Fibroblast of upper back skin (primary cell): ENCODE results near the gene CHI3L2.

ENCODE experiments used
- DNase-seq: peaks from one replicate; pipeline ENCODE4 v3.0.0-alpha.2; 2013

CHI3L2 gene

DNA sequence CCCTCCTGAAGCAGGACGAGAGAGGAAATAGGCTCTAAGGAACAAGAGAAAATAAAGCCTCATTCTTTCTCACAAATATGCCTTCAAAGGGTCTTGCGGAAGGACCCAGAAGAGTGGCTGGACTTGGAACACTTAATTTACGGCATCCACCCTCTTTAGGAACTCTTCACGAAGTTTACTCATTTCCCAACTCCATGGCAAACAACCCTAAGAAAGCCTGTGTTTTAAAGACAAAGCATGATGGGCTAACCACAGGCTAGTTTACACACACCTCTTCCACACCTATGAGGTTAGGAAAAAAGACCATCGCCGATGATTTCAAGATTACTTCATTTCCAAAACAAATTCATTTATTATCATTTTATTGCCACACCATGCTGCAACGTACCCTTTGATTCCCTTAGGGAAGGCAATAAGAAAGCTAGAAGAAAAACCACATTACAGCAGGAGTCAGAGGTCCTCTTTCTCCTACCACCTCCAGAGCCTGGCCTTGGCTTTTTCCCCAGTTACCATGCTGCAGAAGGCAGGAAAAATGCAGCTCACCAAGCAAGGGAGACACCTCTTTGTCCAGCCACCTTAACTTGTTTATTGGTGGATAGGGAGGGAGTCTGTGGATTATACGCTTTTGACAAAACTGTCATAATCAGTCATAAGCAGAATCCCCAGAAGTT is 29.6 kb downstream of the CHI3L2 start:
- DNase-seq: no peak

DNA sequence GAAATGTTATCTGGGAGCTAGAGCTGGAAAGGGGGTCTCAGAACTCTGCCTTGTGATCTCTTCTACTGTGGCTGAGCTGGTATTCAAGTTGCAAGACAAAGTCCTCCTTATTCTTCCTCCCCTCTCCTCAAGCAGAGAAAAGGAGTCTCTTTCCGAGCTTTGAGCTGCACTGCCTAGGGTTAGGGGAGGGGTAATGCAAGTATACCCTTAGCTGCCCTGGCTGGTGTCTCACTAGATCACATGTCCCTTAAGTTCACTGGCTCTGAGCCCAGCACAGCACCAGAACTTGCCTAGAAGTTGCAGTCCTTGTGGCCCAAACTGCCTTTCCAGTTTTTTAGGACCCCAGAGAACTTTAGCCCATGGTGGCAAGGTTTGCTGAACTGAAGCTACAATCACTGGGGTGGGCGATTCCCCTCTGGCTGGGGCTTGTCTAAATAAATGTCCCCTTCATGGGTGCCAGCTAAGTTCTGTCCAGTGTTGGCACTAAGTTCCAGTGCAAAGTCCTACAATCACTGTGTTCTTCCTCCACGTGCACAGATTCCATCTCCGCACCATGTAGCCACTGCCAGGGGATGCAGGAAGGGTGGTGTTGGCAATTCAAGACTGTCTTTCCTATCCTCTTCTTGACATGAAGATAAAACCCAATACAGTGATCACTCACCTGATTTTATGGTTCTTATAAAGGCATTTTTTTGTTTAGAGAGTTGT is 40.4 kb downstream of the CHI3L2 start:
- DNase-seq: no peak

DNA sequence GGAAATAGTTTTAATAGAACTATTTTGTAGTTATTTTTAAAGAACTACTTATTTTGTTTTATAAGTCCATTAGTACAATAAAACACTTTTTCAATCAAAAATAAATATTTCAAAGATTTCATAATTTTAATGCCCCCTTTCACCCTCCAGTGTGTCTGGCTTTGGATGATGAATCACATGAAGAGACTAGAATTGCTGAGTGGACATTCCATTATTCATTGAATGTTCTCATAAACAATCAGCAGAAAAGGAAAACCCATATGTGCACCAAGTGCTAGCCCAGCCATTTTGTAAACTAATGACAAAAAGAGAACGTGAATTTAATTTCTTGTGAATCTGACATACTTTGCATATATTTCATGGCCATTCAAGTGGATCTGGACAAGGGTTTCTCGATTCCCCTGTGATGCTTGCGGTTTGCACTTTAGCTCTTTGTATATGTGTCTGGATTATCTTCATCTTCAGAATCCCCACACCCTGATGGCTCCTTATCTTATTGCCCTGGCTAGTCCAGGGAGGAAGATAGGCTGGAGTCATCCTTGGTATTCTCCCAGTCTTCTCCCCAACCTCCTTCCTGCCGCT is 42.4 kb downstream of the CHI3L2 start:
- no peak for DNase-seq

DNA sequence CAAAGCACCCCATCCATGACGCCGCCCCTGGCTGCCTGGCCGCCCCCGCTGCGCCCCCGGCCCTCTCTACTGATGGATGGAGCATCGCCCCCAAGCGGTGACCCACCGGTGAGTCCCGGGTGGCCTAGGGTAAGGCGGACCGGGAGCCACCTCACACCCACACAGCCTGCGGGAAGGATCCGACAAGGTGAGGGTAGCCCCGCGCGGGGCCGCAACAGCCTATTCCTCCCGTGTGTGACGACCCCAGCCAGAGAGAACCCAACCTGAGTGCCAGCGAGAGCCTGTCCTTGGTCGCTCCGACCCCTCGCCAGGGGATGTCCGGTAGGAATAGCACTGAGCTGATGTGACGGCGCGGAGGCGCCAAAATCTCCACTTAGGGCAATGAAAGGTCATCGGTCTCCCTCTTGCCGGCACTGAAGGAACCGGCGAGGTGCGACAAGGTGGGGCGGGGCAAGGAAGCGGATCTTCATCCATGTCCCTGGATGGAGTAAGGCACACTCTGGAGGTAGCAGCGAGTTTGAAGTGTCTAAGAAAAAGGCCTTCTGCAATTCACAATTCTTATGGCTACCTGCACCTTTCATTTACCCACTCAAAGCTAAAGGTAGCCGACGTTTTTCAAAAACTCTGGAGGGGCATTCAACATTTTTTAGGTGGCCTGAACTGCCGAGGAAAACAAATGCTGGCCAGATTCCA is 43.4 kb downstream of the CHI3L2 start:
- DNase-seq: no peak

DNA sequence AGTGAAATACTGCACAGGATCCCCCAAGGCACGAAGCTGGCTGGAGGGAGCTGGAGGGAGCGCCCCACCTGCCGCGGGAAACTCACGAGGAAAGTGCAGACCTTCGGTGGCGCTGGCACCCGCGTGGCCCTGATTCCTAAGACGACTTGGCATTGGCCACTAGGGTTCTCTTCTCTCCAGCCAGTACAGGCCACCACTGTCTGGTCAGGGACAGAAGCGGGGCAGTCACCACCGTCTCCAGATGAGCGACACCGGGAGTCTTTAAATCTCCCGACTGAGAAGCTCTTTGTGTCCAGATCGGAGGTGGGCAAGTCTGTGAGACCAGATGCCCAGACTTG is 43.9 kb downstream of the CHI3L2 start:
- no peak for DNase-seq

DNA sequence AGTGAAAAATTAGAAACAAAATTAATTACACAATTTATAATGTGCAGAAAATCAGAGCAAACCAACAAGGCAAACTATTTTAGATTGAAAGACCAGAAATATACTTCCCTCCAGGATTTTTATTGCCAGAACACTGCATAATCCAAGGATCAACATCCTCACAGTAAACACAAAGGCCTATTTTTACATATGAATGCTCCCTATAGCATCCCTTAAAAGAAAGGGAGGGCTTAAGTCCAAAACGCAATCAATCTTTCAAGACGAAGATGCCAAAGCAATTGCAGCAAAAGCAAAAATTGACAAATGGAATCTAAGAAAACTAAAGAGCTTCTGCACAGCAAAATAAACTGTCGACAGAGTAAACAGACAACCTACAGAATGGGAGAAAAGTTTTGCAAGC is 44.6 kb downstream of the CHI3L2 start:
- no peak for DNase-seq

DNA sequence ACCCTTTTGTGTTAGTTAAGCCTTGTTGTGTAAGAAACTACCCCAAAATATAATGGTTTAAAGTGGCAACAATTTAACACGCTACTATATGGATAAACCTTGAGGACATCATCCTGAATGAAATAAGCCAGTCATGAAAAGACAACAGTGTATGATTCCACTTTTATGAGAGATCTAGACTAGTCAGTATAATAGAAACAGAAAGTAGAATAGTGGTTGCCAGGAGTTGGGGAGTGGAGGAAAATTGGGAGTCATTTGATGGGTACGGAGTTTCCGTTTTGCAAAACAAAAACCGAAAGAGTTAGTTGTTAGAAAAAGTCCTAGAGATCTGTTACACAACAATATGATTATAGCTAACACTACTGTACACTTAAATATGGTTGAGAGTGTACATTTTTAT is 47.1 kb downstream of the CHI3L2 start:
- DNase-seq: no peak

DNA sequence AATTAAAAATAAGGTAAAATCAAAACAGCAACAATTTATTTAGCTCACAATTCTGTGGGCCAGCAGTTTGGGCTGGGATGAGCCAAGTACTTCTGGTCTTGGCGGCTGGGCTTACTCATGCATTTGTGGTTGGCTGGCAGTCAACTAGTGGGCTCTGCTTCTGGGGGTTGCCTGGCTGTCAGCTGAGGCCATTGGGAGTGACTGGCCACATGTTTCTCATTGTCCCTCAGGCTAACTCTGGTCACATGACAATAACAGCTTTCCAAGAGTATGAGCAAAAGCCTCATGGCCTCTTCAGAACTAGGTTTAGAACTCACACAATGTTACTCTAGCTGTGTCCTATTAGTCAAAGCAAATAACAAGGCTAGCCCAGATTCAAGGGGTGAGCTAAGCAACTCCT is 47.6 kb downstream of the CHI3L2 start:
- DNase-seq: peak; percentile 52

DNA sequence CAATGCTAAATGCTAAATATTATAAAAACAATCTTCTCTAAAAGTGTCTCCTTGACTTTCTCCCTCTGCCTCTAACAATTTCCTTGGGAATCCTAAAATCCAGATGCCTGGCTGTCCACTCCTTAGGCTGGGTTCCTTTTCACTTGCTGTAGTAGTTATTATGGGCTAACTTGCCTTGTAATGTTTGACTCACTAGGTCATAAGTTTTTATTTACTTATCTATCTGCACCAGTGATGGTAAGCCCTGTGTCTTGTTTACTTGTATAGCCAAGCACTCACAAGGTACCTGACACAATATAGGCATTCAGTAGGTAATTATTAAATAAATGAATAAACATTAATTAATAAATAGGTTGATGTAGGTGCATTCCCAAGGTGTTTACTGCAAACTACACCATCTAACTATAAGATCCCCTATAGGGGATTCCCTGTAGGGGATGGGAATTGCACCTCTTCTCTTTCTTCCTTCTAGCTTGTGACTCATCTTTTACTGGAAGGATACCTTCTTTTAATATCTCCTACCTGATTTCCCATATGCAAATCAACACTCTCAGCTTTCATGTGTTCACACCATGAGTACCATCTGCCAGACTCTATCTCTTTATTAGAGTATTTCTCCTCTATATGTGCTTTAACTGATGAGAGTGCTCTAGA is 48.4 kb downstream of the CHI3L2 start:
- DNase-seq: no peak

DNA sequence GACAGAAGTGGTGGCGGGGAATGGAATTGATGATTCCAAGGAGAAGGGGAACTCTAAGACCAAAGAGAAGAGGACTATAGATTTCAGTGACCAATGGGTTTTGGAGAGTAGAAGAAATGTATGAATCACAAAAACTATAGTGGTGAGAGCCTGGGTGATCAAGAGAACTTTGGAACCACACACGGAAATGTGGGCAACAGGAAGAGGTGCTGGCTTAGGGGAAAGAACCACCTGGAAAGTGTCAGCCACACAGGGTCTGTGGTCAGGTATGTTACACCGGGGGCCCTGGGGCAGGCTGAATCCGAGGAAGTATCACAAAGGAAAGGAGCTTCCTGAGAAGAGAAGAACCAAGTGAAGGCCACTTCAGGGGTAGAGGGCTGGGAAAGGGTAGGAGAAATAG is 51.6 kb downstream of the CHI3L2 start:
- no peak for DNase-seq

DNA sequence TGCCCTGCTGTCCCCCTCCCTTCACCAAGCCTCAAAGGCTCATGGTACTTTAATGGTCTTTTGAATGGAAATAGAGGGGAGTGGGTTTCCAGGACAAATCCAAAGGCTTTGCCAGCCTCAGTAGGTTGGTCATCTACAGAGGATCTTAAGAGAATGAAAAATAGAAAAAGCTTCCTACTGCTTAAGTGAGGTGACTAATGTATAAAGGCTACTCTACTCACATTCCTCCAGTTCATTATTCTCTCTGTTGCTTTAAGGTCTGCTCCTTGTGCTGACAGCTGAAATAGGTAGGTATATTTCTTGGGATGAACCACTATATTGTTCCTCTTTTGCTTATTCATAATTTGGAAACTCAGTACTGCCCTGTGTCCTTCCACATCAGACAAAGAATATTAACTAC is 52.8 kb downstream of the CHI3L2 start:
- DNase-seq: no peak

DNA sequence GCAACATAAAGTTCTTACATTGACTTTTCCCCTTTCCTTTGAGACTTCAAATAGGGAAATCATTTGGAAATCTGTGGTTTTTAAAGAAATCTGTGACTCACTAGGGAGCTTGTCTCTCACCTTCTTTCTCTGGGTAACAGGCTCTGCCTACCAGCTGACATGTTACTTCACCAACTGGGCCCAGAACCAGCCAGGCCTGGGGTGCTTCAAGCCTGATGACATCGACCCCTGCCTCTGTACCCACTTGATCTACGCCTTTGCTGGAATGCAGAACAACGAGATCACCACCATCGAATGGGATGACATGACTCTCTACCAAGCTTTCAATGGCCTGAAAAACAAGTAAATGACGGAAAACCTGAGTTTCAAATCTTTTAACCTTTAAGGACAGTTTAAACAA is 53.9 kb downstream of the CHI3L2 start:
- DNase-seq: no peak

DNA sequence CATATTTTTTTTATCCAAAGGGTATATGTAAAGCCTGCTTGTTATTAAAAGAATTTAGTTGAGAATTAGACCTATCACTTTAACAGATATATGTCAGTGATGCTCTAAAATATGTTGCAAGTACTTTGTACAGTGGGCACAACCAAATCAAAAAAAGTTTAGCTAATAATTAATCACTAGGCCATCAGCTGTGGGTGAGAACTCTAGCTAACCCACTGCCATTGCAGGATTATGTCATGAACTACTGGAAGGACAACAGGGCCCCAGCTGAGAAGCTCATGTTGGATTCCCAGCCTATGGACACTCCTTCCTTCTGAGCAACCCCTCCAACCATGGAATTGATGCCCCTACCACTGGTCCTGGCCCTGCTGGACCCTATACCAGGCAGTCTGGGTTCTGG is 56.3 kb downstream of the CHI3L2 start:
- DNase-seq: no peak

DNA sequence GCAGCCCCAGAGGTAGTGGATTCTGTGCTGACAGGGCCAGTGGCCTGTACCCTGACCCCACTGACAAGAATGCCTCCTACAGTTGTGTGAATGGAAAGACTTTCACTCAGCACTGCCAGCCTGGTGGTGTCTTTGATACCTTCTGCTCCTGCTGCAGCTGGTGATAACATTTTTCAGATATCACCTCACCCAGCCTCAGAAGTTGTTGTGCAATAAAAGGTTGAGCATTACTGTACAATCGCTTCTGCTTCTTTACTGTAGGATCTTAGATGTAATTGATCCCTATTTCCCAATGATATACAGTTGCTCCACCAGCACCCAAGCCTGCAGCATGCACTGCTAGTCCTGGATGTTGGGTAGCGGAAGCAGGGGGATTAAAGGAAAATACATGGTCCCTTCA is 58.4 kb downstream of the CHI3L2 start:
- DNase-seq: no peak

DNA sequence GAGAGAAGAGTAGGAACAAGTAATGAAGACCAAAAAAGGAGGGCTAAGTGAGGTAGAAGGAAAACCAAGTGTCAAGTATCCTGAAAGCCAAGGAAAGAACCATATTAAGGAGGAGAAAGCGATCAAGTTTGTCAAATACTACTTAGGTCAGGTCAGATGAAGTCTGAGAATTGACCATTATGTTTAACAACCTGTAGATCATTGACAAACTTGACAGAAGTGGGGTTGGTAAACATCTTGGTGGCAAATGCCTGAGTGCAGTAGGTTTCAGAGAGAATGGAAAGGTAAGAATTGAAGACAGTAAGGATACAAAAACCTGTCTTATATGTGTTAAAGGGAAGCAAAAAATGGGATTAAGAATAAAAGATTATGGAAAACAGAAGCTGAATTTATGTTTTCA is 59.4 kb downstream of the CHI3L2 start:
- no peak for DNase-seq

DNA sequence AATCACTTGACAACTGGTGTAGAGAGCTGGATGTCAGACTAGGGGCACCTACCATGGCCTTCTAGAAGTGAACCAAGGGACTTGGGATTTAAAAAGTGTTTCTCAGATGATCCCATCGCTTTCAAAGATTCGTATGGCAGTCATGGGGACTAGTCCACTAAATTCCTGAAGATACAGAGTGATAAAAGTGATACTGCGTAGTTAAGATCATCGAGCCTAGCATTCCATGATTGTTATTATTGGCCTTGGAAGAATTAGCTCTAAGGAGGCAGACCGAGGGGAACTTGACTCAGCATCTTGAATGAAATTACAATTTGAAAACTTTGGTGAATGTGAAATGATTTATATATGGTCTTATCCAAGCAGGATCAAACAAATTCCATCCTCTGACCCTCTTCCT is 61.9 kb downstream of the CHI3L2 start:
- DNase-seq: no peak

DNA sequence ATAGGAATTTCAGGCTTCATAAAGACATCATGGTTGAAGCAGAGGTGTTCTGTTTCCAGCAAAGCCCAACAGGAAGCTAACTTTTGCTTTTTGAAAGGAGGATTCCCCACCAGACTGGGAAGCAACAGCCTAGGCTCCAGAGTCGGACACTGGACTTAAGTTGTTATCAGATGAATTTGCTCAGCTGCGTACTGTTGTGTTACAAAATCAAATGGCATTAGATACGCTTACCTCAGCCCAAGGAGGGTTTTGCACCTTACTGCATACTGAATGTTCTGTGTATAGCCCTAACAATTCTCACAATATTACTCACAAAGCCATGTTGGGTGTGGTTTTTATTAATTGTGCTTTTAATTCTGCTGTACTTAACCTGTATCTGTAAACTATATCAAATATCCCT is 62.6 kb downstream of the CHI3L2 start:
- no peak for DNase-seq

DNA sequence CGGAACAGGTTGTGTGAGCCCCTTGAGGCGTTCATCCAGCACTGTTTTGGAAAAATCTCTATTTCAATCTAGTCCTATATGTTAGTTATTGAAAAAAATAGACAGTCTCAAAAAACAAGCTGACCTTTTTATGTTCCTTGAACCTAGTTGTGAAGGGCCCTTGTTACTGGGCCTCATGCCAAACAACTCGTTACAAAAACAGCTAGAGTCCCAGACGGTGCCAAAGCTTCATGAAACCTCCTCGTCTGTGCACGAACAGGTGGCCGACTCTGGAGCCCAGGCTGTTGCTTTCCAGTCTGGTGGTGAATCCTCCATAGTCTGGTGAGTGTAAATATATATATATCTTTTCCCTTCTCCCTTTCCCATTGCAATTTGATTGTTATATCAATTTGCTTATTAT is 63.1 kb downstream of the CHI3L2 start, which contains the start of gene CHIA:
Gene CHIA (plus strand): TSS at position 222 of the 400 bp plus-strand sequence. CDS start 19,617 bp downstream, outside the sequence.
- no peak for DNase-seq
